GM18520 (cell line): ENCODE measurements around the gene GRM8.
"Not testable (repeated sequence)": the region's sequence is repeated elsewhere in the genome, so short reads cannot be mapped to it uniquely, and the experiment has no call there.

ENCODE experiments used
- ATAC-seq: cut with Tn5 transposase; IDR thresholded peaks from one replicate; pipeline ENCODE4 v1.9.1; 2021; ENCODE audit not compliant: unreplicated experiment

GRM8 gene

DNA sequence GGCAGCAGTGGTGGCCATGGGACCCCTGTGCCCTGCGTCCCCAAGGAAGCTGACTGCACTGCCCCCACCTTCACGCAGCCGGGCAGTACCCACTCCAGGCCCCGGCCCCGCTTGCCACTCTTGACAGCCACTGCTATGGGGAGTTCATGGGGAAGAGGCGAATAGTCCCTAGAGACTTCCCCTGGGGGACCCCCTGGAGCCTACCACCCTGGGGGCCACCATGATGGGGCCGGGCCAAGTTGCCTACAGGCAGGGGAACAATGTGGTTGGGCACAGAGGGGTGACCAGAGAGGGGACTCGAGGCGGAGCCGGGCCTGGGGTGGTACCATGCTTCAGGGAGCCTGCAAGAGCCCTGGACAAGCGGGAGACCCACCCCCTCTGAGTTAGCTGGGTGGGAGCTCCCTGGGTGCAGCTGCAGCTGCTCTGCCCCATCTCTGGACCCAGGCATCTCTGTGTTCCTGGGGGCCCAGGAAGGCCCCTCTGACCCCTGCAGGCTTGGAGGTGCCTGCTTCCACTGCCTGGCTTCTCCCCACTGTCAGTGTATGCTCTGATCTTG lies 567.6 kb downstream of the GRM8 start:
- no peak for ATAC-seq

DNA sequence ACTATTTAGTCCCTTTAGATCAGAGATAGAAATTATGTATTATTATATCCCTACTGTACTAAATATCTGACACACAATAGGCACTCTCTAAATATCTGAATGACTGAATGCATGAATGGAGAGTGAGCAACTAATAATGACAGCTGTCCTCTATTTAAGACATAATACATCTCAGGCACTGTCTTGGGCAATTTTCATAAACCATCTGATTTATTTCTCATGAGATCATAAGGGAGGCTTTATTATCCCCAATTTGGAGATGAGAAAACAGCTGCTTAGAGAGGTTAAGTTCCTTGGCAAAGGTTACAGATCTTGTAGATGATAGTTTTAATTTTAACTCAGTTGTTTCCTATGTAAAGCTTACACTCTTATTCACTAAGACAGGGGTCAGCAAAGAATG lies 570.6 kb downstream of the GRM8 start:
- ATAC-seq = no peak

- not testable (repeated sequence) for ATAC-seq
These were observed 584.0 kb downstream of the GRM8 start for GRCh38 chr7:126668762-126669161.

- no peak for ATAC-seq
These were observed 584.4 kb downstream of the GRM8 start for GRCh38 chr7:126668367-126668752.

DNA sequence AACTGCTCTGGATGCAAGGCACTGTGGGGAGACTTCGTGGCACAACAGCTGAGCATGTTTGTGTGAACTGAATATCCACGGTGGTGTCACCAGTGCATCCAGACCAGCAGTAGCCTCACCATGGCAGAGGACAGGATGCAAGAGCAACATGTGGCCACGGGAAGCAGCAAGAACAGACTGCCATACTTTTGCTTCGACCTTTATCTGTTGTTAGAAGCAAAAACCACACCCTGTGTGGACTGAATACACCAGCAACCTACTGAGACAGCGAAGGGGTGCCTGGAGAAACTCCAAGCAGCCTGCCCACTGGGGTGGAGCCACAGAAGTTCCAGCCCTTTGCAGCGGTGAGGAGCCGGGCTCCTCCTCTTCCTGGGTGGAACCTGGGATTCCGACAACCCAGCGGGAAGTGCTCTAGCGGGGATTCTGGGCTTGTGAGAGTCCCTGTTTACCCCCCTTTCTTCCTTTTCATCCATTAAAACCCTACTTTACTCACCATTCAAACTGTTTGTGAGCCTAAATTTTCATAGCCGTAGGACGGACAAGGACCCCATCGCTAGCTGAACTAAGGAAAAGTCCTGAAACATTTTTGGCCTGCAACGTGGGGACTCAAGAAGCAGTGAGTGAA lies 584.9 kb downstream of the GRM8 start:
- ATAC-seq = no peak

GRCh38 chr7:126662856-126663255 lies 589.9 kb downstream of the GRM8 start:
- ATAC-seq = no peak

- ATAC-seq = peak; percentile 58
These were observed 593.6 kb downstream of the GRM8 start for GRCh38 chr7:126659124-126659523.

DNA sequence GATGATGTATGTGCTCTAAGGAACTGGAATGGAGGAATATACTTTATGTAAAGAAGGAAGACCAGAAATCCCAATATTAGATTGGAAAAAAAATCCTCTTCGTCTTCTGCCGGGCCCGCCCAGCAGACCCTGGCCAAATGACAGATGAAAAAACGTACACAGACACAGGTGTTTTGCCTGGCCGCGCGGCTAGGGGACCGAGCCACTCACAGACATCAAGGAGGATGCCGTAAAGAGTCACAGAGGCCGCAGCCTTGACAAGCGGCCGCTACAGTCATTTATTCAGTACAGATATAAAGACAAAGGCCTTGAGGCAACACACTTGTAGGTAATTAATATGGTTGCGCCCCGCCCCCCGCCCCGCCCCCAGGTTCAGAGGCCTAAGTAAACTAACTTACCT lies 594.1 kb downstream of the GRM8 start:
- ATAC-seq = no peak

- ATAC-seq = peak; percentile 92
These were observed 595.0 kb downstream of the GRM8 start for GRCh38 chr7:126657599-126658358.

DNA sequence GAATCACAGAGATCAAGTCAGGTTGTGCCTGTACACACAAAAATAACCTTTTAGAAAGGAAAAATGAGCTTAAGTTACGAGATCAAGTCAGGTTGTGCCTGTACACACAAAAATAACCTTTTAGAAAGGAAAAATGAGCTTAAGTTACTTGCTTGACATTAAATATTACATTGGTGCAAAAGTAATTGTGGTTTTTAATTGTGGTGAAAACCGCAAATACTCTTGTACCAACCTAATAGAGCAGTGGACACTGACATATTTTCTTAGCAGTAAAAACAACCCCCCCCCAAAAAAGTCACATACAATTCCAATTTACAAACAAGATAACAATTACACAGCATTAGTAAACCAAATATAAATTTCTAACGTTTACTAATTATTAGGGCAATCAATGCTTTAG lies 595.6 kb downstream of the GRM8 start:
- no peak for ATAC-seq

- no peak for ATAC-seq
These were observed 596.6 kb downstream of the GRM8 start for GRCh38 chr7:126656165-126656564.

DNA sequence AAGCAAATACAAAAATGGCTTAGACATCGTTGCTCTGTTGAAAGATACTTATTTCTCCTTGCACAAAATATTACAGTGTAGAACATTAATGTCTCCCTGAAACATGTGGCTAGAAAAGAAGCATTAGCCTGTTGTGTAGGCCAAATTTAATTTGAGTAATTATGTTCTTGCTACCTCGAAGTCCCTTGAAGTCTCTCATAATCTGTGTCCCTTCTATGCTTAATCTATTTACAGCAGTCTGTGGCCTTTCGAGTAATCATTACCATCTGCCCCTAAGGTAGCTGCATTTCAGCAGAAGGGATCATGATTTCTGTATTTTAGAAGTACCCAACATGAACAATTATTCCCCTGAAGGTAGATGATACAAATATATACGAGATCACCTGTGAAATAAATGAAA lies 615.2 kb downstream of the GRM8 start:
- ATAC-seq = no peak

GRCh38 chr7:126635545-126635944 lies 617.2 kb downstream of the GRM8 start:
- ATAC-seq = no peak

GRCh38 chr7:126608339-126608776 lies 644.4 kb downstream of the GRM8 start:
- no peak for ATAC-seq

DNA sequence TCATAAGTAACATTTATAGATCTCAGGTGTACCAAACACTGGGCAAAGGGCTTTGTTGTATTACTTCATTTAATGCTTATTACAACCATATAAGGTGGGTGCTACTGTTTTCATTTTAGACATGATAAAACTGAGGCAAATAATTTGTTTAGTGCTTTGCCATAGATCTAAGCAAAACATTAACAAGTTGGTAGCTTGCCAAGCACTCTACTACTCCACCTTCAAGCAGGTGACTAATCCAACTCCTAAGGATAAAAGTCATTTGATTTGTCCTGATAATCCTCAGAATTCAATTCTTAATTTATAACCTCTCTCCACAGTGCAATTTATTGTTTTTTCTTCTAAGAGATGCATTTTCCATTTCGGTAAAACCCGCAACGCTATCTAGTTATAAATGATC lies 646.4 kb downstream of the GRM8 start:
- ATAC-seq = no peak

DNA sequence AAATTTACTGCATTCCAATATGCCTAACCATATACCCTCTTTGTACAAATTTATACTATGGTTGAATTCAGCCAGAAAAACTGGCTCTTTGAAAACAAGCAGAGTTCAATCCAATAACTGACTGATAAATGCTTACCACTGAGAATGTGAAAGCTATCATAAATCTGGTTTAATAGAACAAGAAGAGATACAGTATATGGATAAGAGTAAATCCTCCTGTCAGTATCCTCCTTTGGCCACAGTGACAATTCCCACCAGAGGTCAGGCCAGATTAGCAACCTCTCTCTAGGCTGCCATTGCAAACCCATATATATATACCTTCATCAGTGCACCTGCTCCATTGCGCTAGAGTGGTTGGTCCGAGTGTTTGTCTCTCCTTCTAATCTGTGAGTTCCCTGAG lies 647.2 kb downstream of the GRM8 start:
- no peak for ATAC-seq

DNA sequence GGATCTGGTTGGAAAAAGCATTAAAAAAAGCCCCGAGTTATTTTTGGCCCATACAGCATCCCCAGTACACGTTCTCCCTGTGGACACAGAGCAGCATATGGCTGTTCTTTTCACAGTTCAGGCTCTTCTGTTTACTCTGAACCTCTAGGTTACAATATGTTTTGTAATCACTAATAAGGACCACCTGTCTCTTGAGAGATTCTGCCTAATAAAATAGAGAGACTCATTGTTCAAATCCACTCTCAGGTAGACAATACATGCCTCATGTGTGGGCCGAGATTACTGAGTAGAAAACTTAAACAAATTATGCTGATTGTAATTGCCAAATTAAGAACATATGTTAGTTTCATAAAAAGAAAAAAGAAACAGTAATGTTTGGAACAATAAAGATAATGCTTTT lies 647.7 kb downstream of the GRM8 start:
- ATAC-seq = no peak

- ATAC-seq = no peak
These were observed 663.6 kb downstream of the GRM8 start for GRCh38 chr7:126589068-126589684.

- ATAC-seq = no peak
These were observed 674.4 kb downstream of the GRM8 start for GRCh38 chr7:126578338-126578737.

- ATAC-seq = no peak
These were observed 678.2 kb downstream of the GRM8 start for GRCh38 chr7:126574276-126575250.

DNA sequence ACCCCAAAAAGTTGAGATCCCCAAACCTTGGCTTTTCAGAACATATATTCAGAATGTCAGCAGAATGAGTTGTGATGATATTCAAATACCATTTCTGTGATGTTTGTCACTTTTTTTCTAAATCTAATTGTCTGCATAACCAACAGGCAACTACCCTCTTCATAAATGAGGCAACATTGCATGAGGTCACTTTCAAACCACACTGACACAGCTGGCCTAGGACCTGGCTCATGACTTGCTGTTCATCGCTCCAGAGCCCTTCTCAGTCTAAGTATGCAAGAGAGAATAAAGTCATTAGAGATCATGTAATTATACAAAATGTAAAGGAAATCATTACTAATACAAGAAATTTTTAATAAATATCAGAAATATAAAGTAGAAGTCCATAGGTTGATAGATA lies 681.9 kb downstream of the GRM8 start:
- no peak for ATAC-seq
